ENCODE results near the gene PHLPP2. TPM values are rescaled to one million over a fixed set of nuclear protein-coding genes. Genes with fewer than 3 reads are reported as not detected.

PHLPP2 gene
- total and polyA plus RNA-seq, 2 donors = 1.8 to 2.3 TPM

DNA sequence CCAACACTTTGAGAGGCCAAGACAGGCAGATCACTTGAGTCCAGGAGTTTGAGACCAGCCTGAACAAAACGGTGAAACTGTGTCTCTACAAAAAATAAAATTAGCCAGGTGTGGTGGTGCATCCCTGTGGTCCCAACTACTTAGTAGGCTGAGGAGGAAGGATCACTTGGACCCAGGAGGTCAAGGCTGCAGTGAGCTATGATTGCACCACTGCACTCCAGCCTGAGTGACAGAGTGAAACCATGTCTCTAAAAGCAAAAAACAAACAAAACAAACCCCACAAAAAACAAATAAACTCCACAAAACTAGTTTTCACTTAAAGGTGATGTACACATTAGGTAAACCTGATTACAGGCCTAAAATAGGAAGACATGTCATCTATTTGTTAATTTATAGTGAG is 58.2 kb downstream of the PHLPP2 start:
- H3K36me3 ChIP-seq (ENCODE audit: control insufficient read depth in 2 of 2, insufficient read depth in 2 of 2, low read length in 1 of 2) = peaks cover 0 to 3% of the 10 kb centered on the region in 2 donors
- no peak overlapping the region for H3K4me3 ChIP-seq (ENCODE audit: low read length in 2 of 2)
- no peak for DNase-seq (ENCODE audit: low read depth in 6 of 9, low spot score in 9 of 9)
- no peaks in the 10 kb centered on the region for H3K9me3 ChIP-seq (ENCODE audit: control insufficient read depth in 2 of 2, insufficient read depth in 1 of 2, low read length in 1 of 2)
- WGBS = 100% methylated on average over 1 of the region's 1 CpG
- no peak overlapping the region for H3K27ac ChIP-seq (ENCODE audit: low read depth in 1 of 2, low read length in 1 of 2)
- H3K27me3 ChIP-seq (ENCODE audit: control insufficient read depth in 2 of 2, insufficient read depth in 1 of 2, low read length in 1 of 2) = no peaks in the 10 kb centered on the region
- H3K4me1 ChIP-seq (ENCODE audit: control insufficient read depth in 2 of 2, insufficient read depth in 2 of 2, low read length in 2 of 2) = no peaks in the 10 kb centered on the region

DNA sequence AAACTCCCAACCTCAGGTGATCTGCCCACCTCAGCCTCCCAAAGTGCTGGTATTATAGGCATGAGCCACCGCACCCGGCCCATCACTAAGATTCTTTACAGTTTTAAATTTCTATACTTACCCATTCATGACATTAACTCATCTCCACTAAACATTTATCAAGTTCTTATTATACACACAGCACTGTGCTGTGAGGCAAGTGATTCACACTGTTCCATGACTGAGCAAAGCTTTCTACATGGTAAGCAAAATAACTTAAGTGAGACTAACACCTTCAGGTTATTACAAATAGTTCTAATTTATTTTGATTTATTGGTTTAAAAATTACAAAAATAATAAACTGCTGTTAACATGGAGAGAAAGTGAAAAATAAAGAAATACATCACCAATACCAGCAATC is 65.0 kb downstream of the PHLPP2 start:
- no peak overlapping the region for H3K4me3 ChIP-seq (ENCODE audit: low read length in 2 of 2)
- peaks cover 3 to 6% of the 10 kb centered on the region in 2 donors for H3K36me3 ChIP-seq (ENCODE audit: control insufficient read depth in 2 of 2, insufficient read depth in 2 of 2, low read length in 1 of 2)
- 99% methylated on average over 2 of the region's 2 CpGs for whole genome bisulfite sequencing
- no peak for DNase-seq (ENCODE audit: low read depth in 6 of 9, low spot score in 9 of 9)
- H3K9me3 ChIP-seq (ENCODE audit: control insufficient read depth in 2 of 2, insufficient read depth in 1 of 2, low read length in 1 of 2) = no peaks in the 10 kb centered on the region
- no peaks in the 10 kb centered on the region for H3K4me1 ChIP-seq (ENCODE audit: control insufficient read depth in 2 of 2, insufficient read depth in 2 of 2, low read length in 2 of 2)
- no peaks in the 10 kb centered on the region for H3K27me3 ChIP-seq (ENCODE audit: control insufficient read depth in 2 of 2, insufficient read depth in 1 of 2, low read length in 1 of 2)
- H3K27ac ChIP-seq (ENCODE audit: low read depth in 1 of 2, low read length in 1 of 2) = no peak overlapping the region

DNA sequence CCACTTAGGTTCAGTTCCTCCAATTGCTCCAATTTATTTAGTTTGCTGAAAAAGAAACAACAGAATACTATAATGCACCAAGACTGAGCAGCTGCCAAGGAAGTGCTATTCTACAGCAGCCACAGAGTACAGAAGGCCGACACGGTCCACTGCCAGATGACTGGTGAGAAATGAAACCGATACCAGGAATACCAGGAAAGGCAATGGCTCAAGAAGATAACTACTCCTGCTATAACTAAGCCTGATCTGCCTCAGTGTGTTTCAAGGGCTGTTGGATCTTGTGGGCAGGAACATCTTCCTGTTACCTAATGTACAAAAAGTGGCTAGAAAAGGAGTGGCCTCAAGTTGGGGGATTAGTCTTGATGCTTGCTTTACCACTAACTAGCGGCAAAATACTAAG is 65.7 kb downstream of the PHLPP2 start:
- Histone ChIP-seq H3K9me3 (ENCODE audit: control insufficient read depth in 2 of 2, insufficient read depth in 1 of 2, low read length in 1 of 2) (no peaks in the 10 kb centered on the region), H3K27me3 (ENCODE audit: control insufficient read depth in 2 of 2, insufficient read depth in 1 of 2, low read length in 1 of 2) (no peaks in the 10 kb centered on the region), H3K36me3 (ENCODE audit: control insufficient read depth in 2 of 2, insufficient read depth in 2 of 2, low read length in 1 of 2) (peaks cover 1 to 8% of the 10 kb centered on the region in 2 donors), H3K27ac (ENCODE audit: low read depth in 1 of 2, low read length in 1 of 2) (no peak overlapping the region), H3K4me3 (ENCODE audit: low read length in 2 of 2) (no peak overlapping the region), H3K4me1 (ENCODE audit: control insufficient read depth in 2 of 2, insufficient read depth in 2 of 2, low read length in 2 of 2) (no peaks in the 10 kb centered on the region)
- 94% methylated on average over 4 of the region's 4 CpGs for WGBS
- no peak for DNase-seq (ENCODE audit: low read depth in 6 of 9, low spot score in 9 of 9)

DNA sequence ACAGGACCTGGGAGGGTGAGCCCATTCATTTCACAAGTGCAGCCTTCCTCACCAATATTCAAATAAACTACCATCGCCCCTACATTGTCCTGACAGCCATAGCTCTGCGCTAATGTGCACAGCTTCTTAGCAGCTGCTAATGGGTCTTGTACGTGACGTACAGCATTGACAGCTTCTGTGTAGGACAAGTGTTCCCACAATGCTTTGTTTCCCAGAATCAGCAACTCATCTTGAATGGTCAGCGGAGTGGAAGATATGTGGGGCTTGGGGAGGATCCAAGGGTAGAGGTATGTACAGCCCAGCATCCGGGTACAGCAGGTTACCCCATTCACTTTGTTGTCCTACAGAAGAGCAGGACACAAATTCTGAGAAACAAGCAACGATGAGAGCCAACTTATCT is 74.8 kb downstream of the PHLPP2 start:
- no peak for DNase-seq (ENCODE audit: low read depth in 6 of 9, low spot score in 9 of 9)
- peaks cover 7 to 11% of the 10 kb centered on the region in 2 donors for H3K36me3 ChIP-seq (ENCODE audit: control insufficient read depth in 2 of 2, insufficient read depth in 2 of 2, low read length in 1 of 2)
- no peaks in the 10 kb centered on the region for H3K9me3 ChIP-seq (ENCODE audit: control insufficient read depth in 2 of 2, insufficient read depth in 1 of 2, low read length in 1 of 2)
- no peaks in the 10 kb centered on the region for H3K27me3 ChIP-seq (ENCODE audit: control insufficient read depth in 2 of 2, insufficient read depth in 1 of 2, low read length in 1 of 2)
- H3K4me3 ChIP-seq (ENCODE audit: low read length in 2 of 2) = no peak overlapping the region
- no peak overlapping the region for H3K27ac ChIP-seq (ENCODE audit: low read depth in 1 of 2, low read length in 1 of 2)
- H3K4me1 ChIP-seq (ENCODE audit: control insufficient read depth in 2 of 2, insufficient read depth in 2 of 2, low read length in 2 of 2) = no peaks in the 10 kb centered on the region
- WGBS = 98% methylated on average over 7 of the region's 7 CpGs

DNA sequence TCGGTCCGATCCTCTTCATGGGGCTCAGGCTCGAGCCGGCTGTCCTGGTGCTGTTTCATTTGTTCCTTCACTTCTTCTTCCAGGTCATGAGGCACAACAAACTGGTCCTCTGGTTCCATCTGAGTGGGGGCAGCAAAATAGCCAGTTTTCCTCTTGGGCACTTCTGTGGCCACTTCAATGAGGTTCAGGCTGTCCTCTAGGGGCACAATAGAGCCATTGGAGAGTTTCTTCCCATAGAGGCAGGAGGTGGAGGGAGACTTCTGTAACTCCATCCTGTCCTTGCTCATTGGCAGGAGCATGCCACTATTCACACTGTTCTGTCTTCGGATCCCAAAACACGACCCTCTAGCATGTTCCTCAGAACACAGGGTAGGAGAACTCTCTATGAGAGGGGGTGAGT is 75.6 kb downstream of the PHLPP2 start:
- Histone ChIP-seq H3K36me3 (ENCODE audit: control insufficient read depth in 2 of 2, insufficient read depth in 2 of 2, low read length in 1 of 2) (peaks cover 7 to 8% of the 10 kb centered on the region in 2 donors), H3K4me3 (ENCODE audit: low read length in 2 of 2) (no peak overlapping the region), H3K27ac (ENCODE audit: low read depth in 1 of 2, low read length in 1 of 2) (no peak overlapping the region), H3K27me3 (ENCODE audit: control insufficient read depth in 2 of 2, insufficient read depth in 1 of 2, low read length in 1 of 2) (no peaks in the 10 kb centered on the region), H3K9me3 (ENCODE audit: control insufficient read depth in 2 of 2, insufficient read depth in 1 of 2, low read length in 1 of 2) (no peaks in the 10 kb centered on the region), H3K4me1 (ENCODE audit: control insufficient read depth in 2 of 2, insufficient read depth in 2 of 2, low read length in 2 of 2) (no peaks in the 10 kb centered on the region)
- WGBS = 97% methylated on average over 6 of the region's 6 CpGs
- DNase-seq (ENCODE audit: low read depth in 6 of 9, low spot score in 9 of 9) = no peak

DNA sequence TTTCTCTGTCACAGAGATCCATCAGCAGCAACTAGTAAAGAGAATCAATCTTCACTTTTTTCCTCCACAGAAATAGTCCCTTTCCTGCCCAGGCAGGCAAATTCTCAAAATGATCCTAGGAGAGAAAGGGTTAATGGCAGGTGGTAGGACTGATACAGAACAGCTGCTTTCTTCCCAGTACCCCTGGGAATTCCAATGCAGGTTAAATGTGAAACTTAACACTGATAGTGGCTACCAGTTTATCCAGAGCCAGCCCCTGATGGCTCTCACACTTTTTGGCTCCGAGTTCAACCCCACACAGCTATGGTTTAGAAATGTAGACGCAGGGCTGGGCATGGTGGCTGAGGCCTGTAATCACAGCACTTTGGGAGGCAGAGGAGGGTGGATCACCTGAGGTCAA is 76.3 kb downstream of the PHLPP2 start:
- H3K36me3 ChIP-seq (ENCODE audit: control insufficient read depth in 2 of 2, insufficient read depth in 2 of 2, low read length in 1 of 2) = peaks cover 7 to 8% of the 10 kb centered on the region in 2 donors
- WGBS = 97% methylated on average over 2 of the region's 2 CpGs
- DNase-seq (ENCODE audit: low read depth in 6 of 9, low spot score in 9 of 9) = no peak
- no peak overlapping the region for H3K4me3 ChIP-seq (ENCODE audit: low read length in 2 of 2)
- H3K9me3 ChIP-seq (ENCODE audit: control insufficient read depth in 2 of 2, insufficient read depth in 1 of 2, low read length in 1 of 2) = no peaks in the 10 kb centered on the region
- H3K27ac ChIP-seq (ENCODE audit: low read depth in 1 of 2, low read length in 1 of 2) = no peak overlapping the region
- H3K4me1 ChIP-seq (ENCODE audit: control insufficient read depth in 2 of 2, insufficient read depth in 2 of 2, low read length in 2 of 2) = no peaks in the 10 kb centered on the region
- H3K27me3 ChIP-seq (ENCODE audit: control insufficient read depth in 2 of 2, insufficient read depth in 1 of 2, low read length in 1 of 2) = no peaks in the 10 kb centered on the region

DNA sequence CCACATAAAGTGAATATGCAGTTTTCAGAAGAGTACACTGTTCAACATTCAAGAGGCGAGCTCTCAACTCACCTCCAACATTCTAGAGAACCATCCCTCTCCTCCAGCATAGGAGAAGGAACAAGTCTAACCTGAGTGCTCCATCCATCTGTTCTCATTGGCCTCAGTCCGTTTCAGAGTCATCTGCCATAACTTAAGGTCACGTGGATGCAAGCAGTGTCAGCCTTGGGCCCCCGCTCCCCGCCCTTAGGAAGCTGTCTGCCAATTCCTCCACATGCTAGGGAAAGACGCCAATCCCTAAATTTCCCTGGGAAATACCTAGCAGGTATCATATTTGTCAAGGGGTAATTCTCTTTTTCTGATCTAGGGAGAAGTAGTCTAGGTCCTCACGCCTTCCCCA is 77.1 kb downstream of the PHLPP2 start:
- H3K27me3 ChIP-seq (ENCODE audit: control insufficient read depth in 2 of 2, insufficient read depth in 1 of 2, low read length in 1 of 2) = no peaks in the 10 kb centered on the region
- no peak for DNase-seq (ENCODE audit: low read depth in 6 of 9, low spot score in 9 of 9)
- WGBS = 84% methylated on average over 7 of the region's 7 CpGs
- no peaks in the 10 kb centered on the region for H3K4me1 ChIP-seq (ENCODE audit: control insufficient read depth in 2 of 2, insufficient read depth in 2 of 2, low read length in 2 of 2)
- no peaks in the 10 kb centered on the region for H3K9me3 ChIP-seq (ENCODE audit: control insufficient read depth in 2 of 2, insufficient read depth in 1 of 2, low read length in 1 of 2)
- no peak overlapping the region for H3K4me3 ChIP-seq (ENCODE audit: low read length in 2 of 2)
- H3K36me3 ChIP-seq (ENCODE audit: control insufficient read depth in 2 of 2, insufficient read depth in 2 of 2, low read length in 1 of 2) = peaks cover 7 to 8% of the 10 kb centered on the region in 2 donors
- H3K27ac ChIP-seq (ENCODE audit: low read depth in 1 of 2, low read length in 1 of 2) = no peak overlapping the region

DNA sequence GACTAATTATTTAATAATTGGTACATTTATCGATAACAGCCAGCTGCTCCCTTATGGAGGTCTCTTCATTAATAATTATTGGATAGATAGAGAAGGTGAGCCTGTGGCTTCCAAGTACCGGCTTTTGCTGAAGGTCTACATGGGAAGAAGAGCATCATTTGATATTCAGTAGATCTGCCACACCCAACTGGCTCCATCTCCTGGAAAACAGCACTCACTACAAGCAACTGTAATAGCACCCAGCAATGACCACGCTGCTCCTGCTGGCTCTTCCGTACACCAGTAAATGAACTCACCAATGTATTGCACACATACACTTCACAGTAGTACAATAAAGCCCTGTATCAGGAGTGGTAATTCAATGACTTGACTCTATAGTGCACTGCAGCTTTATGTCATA is 79.1 kb downstream of the PHLPP2 start:
- H3K27me3 ChIP-seq (ENCODE audit: control insufficient read depth in 2 of 2, insufficient read depth in 1 of 2, low read length in 1 of 2) = no peaks in the 10 kb centered on the region
- H3K4me3 ChIP-seq (ENCODE audit: low read length in 2 of 2) = no peak overlapping the region
- H3K27ac ChIP-seq (ENCODE audit: low read depth in 1 of 2, low read length in 1 of 2) = no peak overlapping the region
- peaks cover 7 to 8% of the 10 kb centered on the region in 2 donors for H3K36me3 ChIP-seq (ENCODE audit: control insufficient read depth in 2 of 2, insufficient read depth in 2 of 2, low read length in 1 of 2)
- 84% methylated on average over 4 of the region's 4 CpGs for WGBS
- H3K9me3 ChIP-seq (ENCODE audit: control insufficient read depth in 2 of 2, insufficient read depth in 1 of 2, low read length in 1 of 2) = no peaks in the 10 kb centered on the region
- H3K4me1 ChIP-seq (ENCODE audit: control insufficient read depth in 2 of 2, insufficient read depth in 2 of 2, low read length in 2 of 2) = no peaks in the 10 kb centered on the region
- DNase-seq (ENCODE audit: low read depth in 6 of 9, low spot score in 9 of 9) = no peak

DNA sequence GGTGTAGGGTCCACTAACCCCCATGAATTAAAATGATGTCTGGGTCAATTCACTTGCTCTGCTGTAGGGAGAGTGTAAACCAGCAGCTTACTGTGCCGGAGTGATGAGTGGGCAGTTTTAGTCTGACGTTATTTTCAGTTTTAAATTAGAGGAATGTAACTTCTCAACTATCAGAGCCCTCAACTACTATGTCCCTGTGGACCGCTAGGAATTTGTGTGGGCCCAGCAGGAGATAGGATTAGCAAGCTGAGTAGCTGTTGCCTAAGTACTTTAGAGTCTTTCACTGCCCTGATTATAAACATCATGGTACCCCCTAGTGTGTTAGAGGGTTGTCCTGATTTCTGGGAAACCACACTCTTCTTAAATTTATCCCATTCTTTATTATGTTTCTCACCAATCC is 87.1 kb downstream of the PHLPP2 start:
- no peaks in the 10 kb centered on the region for H3K27me3 ChIP-seq (ENCODE audit: control insufficient read depth in 2 of 2, insufficient read depth in 1 of 2, low read length in 1 of 2)
- WGBS = 93% methylated on average over 3 of the region's 3 CpGs
- no peaks in the 10 kb centered on the region for H3K9me3 ChIP-seq (ENCODE audit: control insufficient read depth in 2 of 2, insufficient read depth in 1 of 2, low read length in 1 of 2)

DNA sequence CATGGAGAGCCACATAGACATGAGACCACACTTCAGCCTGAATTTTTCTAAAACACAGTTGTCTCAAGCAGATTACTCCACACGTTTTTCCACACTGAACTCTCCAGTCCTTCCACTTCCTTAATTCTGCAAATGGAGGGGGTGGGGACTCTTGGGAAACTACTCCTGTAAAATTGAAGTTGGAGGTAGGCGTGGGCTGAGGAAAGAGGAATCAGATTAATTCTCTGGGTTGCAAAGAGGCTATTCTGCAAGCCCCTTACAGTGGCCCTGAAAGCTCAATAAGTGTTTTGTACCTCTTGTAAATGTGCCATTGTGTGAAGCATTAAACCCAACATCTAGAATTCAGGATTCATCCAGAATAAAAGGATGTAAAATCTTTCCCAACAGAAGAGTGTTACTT is 88.9 kb downstream of the PHLPP2 start:
- 70% methylated on average over 2 of the region's 2 CpGs for whole genome bisulfite sequencing
- H3K4me1 ChIP-seq (ENCODE audit: control insufficient read depth in 2 of 2, insufficient read depth in 2 of 2, low read length in 2 of 2) = no peaks in the 10 kb centered on the region
- H3K9me3 ChIP-seq (ENCODE audit: control insufficient read depth in 2 of 2, insufficient read depth in 1 of 2, low read length in 1 of 2) = no peaks in the 10 kb centered on the region
- no peak for DNase-seq (ENCODE audit: low read depth in 6 of 9, low spot score in 9 of 9)
- no peak overlapping the region for H3K27ac ChIP-seq (ENCODE audit: low read depth in 1 of 2, low read length in 1 of 2)
- no peak overlapping the region for H3K4me3 ChIP-seq (ENCODE audit: low read length in 2 of 2)
- H3K27me3 ChIP-seq (ENCODE audit: control insufficient read depth in 2 of 2, insufficient read depth in 1 of 2, low read length in 1 of 2) = no peaks in the 10 kb centered on the region
- no peaks in the 10 kb centered on the region for H3K36me3 ChIP-seq (ENCODE audit: control insufficient read depth in 2 of 2, insufficient read depth in 2 of 2, low read length in 1 of 2)

More for the DNA sequence above, 87.1 kb downstream of the PHLPP2 start:
- Histone ChIP-seq H3K4me3 (ENCODE audit: low read length in 2 of 2) (no peak overlapping the region), H3K27ac (ENCODE audit: low read depth in 1 of 2, low read length in 1 of 2) (no peak overlapping the region), H3K4me1 (ENCODE audit: control insufficient read depth in 2 of 2, insufficient read depth in 2 of 2, low read length in 2 of 2) (no peaks in the 10 kb centered on the region), H3K36me3 (ENCODE audit: control insufficient read depth in 2 of 2, insufficient read depth in 2 of 2, low read length in 1 of 2) (no peaks in the 10 kb centered on the region)
- no peak for DNase-seq (ENCODE audit: low read depth in 6 of 9, low spot score in 9 of 9)
